HT1080 (cell line): ENCODE results near the gene ACOX3. TPM values are rescaled to one million over a fixed set of nuclear protein-coding genes. Genes with fewer than 3 reads are reported as not detected.
"Not testable (repeated sequence)": the region's sequence is repeated elsewhere in the genome, so short reads cannot be mapped to it uniquely, and the experiment has no call there.

Source experiments
- DNase-seq: peaks from one replicate; pipeline ENCODE4 v3.0.0-alpha.2; 2015; ENCODE audit warnings: low read depth
- total RNA-seq: library from RNA; depleted of rRNA; stranded (reverse); fragments of >200 nt; shearing (Covaris generic); gene quantifications from 2 replicates; pipeline ENCODE4 v1.2.3, GENCODE V29; 2014

The ACOX3 gene
- total RNA-seq, 1 experiment from 2014 or later, result 16.6 TPM

DNA sequence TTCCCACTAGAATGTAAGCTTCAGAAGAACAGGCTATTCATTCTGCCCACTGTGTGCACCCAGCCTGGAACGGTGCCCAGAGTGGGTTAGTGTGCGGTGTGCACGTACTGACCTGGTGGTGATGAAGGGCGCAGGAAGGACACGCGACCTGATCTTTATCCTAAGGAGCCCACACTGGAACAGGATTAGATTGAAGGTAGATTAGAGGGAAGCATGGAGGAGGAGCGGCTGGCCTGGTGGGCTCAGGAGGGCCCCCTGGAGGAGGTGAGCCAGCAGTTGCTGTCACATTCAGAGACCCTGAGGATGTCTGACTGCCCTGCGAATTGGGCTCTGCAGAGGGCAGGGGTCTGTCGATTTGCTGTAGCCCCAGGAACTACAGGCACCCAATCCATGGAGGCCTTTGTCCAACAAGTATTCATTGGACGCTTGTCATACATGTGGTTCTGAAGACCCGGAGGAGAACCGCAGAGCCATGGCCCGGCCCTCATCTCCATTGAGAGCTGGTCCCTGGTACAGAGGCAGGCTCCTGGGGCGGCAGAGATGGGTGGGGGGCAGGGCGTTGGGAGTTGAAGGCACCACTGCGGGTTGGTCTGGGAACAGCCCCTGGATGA lies 97.8 kb downstream of the ACOX3 start:
- DNase-seq, result no peak

DNA sequence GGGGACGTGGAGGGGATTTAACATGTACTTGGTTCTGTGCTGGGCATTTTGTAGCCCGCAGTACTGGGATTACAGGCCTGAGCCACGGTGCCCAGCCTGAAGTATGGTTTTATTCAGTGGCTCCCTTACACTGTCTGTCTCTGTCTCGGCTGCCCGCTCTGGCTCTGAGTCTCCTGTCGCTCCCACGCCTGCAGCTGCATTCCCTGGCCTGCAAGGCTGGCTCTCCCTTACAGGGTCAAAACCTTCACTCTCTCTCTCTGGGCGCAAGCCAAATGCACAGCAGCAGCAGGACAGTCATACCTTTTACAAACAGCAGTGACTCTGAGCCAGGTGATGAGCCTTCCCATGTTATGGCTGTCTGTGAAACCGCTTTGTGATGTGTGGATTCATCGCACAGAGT lies 98.8 kb downstream of the ACOX3 start:
- DNase-seq, result no peak

DNA sequence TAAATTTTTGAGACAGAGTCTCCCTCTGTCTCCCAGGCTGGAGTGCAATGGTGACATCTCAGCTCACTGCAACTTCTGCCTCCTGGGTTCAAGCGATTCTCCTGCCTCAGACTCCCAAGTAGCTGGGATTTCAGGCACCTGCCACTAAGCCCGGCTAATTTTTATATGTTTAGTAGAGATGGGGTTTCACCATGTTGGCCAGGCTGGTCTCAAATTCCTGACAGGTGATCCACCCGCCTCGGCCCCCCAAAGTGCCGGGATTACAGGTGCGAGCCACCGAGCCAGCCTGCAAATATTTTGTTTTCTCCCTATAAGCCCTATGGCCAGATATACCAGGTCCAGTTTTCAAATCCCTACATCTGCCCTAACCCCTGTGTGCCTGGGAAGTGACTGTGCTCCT lies 99.2 kb downstream of the ACOX3 start:
- not testable (repeated sequence) for DNase-seq

DNA sequence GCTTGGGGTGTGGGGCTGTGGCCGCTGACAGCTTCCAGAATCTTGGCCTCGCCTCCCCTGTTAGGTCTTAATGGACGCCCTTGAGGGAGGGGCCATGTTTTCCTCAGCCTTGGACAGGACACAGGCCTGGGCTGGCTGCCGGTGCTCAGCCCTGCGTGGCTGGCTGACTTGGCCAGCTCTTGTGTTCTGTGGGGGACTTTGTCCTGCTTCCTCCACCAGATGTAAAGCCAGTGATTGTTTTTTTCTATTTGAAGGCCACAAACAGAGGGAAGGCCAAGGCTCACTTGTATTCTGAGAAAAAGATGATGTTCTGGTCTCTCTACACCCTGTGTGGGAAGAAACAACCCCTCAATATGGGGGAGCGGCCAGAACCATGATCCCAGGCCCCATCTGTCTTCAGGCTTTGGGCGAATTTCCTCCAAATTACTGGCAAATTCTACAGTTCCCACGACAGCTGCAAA lies 99.7 kb downstream of the ACOX3 start:
- DNase-seq, result no peak

DNA sequence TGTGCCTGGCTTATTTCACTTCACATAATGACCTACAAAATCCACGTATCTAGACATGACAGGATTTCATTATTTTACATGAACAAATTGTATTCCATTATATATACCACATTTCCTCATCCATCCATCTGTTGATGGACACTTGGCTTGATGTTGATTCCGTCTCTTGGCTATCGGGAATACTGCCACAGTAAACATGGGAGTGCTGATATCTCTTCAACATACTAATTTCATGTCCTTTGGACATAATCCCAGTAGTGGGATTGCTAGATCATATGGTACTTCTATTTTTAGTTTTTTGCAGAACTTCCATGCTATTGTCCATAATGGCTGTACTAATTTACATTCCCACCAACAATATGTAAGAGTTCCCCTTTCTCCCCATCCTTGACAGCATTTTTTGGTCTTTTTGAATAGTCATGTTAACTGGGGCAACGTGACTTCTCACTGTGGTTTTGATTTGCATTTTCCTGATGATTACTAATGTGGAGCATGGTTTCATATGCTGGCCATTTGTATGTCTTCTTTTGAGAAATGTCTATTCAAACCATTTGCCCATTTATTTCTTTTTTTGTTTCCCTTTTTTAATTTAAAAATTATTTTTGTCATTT lies 102.1 kb downstream of the ACOX3 start:
- no peak for DNase-seq

DNA sequence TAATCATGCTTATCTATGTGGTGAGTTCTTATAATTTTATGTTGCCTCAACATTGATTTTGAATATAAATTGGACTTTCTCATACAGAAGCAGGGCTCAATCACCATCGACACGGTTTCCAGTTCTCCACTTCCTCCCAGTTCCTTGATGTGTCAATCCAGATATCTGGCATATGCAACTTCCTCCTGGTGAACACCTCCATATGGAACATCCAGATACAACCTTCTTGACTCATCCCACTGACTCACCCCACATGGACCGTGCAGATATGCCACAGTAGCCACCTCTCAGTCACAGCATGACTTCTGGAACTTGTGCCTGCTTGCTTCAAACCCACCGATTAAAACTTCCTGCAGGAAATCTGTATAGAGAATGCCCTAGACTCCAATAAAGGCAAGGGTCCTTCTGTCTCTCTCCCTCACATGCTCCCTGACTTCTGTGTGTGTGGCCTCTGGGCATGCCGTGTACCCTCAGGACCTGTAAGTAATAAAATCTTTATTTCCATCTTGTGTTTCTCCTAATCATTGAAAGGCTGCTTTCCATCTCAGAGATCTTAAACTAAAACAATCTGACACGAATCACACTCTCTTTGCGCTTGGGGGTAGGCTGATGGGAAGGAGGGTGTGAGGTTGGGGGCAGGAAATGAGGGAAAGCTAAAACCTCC lies 104.0 kb downstream of the ACOX3 start:
- peak; percentile 93 for DNase-seq

DNA sequence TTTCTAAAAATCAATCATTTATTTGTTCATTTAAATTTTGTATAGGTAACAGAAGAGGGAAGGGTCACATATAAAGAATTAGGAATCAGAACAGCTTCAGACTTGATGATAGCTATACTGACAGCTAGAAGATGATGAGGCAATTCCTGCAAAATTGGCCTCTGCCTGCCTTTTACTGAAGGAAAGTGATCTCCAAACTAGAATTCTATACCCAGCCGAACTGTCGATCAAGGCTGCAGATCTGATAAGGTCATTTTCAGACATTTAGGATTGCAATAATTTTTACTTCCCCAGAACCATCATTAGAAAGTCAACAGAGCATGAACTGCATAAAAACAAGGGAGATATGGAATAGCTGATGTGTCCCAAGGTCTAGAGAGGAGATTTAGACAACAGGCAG lies 104.7 kb downstream of the ACOX3 start:
- no peak for DNase-seq

DNA sequence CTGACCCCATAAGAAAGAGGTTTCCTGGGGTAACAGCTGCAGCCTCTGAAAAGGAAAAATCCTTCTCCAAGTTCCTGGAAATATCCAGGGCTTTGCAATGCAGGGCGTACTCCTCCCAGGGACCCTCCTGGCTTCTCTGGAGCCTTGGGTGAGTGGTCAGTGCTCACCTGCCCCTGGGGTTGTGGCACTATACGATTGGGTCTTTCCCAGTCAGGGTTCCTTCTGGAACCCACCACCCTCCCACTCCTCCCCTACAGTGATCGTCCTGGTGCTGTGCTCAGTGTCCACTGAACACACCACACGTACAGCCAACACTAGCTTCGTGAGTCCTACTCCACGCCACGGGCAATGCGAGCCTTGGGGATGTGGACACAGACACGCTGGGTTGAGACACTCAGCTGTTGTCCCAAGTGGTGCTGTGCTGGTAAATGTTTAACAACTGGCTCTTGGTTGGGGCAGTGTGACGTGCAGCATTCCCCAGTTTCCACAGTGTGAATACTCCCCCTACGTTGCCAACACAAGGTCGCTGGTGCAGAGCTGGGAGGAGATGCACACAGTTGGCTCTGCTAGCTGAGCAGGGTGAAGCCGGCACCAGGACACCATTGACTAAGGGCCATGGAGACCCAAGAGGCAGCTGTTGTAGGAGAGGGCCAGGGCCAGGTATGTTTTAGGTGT lies 105.6 kb downstream of the ACOX3 start:
- no peak for DNase-seq

DNA sequence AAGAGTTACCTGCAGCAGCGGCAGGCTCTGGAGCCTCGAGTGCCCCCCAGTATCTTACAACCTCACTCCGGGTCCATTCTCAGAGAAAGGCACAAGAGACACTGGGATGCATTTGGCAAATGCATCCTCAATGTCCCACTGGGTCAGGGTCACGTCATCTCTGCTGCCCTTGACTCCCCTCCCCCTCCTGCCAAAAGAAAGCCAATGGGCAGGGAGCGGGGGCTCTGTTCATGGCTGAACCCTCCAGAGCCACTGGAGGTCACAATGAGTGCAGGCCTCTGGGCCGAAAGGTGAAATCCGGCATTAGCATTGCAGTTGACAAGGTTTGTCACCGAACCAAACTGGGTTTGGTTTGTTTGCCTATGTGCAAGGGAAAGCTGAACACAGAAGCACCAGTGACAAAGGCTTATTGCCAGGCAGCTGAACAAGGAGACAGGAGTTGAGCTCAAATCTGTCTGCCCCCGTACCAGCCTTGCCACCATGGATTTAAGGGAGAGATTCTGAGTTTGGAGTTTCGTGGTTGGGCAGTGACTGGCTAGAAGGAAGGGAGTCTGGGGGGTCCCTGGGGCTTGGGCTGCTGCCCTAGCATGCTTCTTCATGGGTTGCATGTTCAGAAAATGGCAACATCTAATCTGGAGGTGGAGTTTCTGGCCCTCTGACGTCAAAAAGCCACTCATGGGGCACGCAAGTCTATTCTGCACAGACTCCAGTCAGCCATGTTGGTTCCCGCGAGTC lies 106.6 kb downstream of the ACOX3 start:
- DNase-seq, result no peak

DNA sequence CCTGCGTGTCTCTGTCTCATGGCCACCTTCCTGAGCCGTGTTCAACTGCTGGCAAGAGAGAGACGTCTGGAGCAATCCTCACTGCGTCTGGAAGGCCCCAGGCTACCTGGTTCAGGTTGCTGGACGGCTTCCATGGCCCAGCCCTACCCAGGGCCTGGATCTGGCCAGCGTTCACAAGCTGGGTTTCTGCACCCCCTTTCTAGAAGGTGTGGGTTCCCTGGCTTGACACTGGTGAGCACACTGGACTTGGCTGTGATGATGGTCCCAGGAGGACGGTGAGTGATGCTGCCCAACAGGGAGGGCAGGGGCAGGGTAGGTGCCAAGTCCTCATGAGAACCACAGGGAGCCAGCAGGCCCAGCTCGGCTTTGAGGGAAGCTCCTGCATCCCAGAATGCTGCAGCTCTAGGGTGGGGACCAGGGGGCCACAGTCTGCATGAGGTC lies 107.6 kb downstream of the ACOX3 start:
- DNase-seq, result no peak

DNA sequence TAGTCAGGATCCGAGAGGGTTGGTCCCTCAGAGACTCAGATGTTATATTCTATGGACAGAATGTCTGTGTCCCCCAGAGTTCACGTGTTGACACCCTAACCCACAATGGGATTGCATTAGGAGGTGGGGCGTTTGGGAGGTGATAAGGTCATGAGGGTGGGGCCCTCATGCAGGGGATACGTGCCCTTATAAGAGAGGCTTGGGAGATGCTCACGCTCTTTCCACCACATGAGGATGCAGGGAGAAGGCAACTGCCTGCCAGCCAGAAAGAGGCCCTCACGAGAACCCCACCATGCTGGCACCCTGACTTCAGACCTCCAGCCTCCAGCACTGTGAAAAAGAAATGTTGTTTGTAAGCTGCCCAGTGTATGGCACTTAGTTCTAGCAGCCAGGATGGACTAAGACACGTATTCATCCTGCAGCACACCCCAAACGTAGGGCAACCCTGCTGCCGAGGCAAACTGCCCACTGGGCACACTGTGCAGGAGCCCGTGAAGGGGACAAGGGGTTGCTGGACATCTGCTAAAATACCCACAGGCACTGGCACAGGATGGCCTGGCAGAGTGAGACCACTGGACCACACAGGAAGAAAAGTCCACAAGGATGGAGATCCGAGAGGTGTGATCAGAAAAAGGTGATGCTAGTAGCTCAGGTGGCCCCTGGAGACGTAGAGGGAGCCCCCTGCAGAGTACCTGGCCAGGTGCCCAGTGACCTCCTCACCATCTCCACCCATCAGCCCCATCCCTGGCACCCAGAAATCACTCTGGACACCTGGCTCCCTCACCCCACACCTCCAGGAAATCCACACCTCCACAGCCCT lies 108.3 kb downstream of the ACOX3 start:
- DNase-seq, result no peak

DNA sequence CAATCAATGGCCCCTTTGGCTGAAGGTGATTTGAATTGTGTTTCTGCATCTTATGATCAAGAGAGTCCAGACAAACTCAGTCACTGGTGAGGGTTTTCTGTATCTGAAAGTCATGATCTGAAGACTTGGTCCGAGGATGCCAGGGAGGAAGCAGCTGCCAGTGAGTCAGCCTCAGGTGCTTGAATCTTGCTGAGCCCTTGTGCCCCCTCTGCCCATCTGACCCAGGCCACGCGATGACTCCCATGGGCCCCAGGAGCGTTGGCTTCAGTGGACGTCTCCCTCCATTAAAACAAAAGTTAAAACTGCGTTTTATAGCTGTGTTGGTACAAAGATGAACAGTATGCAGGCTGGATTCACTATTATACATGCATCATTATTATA lies 109.0 kb downstream of the ACOX3 start:
- DNase-seq, result peak; percentile 38

DNA sequence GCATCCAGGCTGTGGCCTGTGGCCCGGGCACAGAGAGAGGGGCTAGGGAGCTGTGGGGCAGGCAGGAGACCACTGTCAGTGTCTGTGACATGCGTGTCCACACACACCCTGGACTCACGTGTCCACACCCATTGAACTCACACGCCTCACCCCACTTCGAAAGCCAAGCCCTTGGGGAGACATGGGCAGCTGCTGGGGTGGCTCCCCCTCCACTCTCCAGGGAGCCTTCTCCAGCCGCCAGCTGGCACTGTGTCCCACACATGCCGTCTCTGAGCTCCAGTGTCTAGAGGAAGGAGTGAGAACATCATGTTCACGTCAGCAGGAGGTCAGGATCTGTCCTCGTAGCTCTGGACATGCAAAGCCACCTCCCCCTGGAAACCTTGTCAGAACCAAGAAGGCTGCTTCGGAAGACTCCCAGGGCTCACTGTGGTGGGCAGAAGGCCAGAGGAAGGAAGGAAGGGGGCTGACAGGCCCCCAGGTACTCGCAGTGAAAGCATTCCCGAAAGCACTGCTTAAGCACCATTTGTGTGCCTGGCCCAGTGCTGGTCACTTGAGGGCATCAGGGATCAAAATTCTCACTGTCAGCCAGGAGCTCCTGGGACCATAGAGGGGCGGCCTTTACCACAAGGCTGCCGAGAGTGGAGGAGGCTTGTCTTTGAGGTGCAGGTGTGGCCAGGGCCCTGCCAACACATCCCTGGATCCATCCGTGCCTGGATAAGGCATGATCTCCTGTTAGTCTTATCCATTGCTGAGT lies 109.5 kb downstream of the ACOX3 start:
- DNase-seq, result no peak

DNA sequence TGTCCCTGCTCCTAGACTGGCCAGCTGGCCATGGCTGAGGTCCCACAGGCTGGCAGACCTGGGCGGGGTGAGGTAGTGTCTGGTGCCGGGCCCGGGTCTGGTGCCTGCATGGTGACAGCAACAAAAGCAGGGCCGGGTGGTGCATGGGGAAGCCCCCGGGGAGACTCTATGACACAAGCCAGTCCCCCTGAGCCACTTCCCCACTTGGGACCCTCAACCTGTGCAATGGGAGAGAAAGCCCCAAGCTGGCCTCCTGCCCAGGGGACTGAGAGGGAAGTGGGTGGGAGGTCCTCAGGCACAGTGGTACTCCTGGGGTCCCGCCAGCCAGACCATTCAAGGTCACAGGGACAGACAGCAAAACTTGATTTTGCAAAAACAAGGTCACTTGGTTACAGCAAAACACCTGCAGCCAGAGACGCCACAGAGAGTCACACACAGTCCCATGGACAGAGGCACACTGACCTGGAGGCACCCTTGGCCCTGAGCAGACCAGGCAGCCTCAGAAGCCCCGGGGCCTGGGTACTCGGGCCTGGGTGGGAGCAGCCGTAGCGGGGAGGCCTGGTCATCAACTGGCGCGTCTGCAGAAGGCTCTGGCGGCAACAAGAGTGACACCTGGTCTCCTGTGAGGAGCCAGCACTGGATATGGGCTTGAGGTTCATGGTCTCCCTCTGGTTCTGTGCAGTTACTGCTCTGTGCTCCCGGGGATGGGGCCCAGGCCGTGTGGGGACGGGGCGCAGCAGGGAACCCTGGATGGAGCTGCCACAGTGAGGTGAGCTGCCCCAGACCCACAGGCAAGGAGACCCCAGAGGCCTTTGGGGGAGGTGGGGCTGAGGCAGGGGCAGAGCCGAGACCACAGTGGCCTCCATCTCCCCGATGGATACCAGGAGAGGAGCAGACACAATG lies 110.4 kb downstream of the ACOX3 start:
- DNase-seq, result no peak

DNA sequence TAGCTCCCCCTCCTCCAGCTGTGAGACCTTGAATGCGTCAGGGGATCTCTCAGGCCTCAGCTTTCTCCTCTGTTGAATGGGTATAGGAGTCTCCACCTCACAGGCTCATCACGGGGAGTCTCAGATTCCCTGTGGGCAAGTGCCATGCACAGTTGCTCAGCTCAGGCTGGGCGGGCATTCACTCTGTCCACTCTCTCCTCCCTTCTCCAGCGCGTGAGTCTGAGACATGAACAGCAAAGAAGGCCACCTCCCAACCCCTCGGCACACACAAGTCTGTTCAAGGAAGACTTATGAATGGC lies 111.0 kb downstream of the ACOX3 start:
- DNase-seq, result no peak

DNA sequence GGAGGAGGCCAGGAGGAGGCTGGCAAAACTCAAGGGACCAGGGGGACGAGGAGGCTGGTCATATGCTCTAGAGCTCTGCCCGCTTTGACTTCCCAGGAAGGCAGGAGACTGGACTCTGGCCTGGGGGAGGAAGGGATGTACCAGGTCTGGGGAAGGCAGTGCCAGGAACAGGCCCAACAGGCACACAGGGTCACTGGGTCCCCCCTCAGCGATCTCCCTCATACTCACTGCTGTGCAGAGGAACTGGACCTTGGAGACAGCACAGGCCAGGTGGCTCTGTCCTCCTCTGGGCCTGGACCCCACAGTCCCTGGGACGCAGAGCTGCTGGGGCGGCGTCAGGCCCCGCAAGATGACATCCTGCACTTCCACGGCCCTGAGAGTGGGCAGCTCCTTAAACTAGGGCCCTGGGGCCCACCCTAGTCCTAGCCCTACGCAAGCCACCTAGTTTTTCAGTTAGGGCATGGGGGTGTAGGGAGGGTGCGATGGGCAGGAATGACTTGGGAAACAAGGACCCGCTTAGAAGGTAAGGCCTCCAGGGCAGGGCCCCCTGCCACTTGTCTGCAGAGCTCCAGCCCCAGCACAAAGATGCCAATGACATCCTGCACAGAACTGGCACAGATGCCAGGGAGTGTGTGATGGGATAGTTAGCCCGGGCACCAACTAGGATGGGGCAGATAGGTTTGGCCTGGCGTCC lies 111.5 kb downstream of the ACOX3 start:
- DNase-seq, result no peak

DNA sequence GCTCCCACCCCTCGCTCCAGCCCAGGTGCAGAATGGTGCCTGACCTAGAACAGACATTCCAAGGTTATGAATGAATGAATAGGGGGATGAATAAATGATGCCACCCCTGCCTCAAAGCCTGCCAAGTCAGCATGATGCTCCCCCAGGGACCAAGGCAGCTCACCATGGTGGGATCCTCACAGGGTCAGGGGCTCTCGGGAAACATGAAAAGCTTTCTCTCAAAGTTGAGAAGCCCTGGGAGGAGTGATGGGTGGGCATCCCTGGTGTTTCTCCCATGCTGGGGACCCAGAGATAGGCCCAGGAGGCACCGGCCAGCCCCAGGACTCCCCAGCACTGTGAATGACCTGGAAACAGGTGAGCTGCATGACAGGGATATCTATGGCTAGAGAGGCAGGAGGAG lies 112.1 kb downstream of the ACOX3 start:
- DNase-seq, result no peak

DNA sequence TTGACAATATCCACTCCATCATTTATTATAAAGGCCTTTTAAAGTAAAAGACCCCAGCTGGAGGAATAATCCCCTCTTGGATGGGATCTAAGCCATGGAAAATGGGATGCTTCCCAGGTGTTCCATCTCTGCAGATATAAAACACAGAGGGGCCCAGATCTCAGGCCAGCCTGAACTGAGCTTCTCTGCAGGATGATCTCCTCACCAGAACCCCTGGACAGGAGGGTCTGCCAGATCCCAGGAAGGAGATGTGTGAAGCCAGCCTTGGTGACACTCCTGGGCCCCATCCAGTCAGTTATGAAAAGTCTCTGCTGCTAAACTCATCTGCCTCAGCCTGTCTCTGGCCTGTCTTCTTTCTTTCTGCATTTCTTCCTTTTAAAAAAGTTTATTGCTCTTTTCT lies 114.3 kb downstream of the ACOX3 start:
- no peak for DNase-seq
